Measurements from ENCODE around the gene ZNF492. TPM values are rescaled to one million over a fixed set of nuclear protein-coding genes. Genes with fewer than 3 reads are reported as not detected.

ZNF492 gene
- total RNA-seq, 2 experiments from 2014 or later, result not detected

DNA sequence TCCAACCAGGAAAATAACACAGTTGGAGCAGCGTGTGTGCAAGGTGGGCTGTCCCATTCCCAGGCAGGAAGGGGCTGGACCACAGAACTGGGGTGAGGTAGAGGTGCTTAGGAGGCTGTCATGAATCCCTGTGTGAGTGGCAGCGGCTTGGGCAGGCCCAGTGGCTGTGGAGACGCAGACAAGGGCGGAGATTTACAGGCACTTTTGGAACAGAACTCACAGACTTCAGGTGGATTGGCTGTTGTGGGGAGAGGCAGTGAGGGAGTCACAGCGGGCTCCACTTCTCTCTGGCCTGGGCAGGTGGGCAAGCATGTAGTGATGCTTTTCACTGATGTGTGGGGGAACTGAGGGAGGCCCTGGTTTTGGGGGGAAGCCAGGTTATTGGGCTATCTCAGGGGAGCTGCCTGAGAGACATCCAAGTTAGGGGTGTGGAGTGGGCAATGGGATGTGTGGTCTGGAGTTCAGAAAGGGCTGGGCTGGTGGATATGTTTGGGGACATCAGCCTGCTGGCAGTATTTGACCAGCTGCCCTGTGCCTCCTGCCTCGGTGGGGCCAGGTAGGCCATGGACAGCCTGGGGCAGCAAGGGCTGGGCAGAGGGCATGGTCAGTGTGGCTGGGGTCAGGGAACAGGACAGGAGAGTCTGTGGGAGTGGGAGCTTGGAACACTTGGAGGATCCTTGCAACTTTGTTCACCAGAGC is 27.0 kb upstream of the ZNF492 start:
- ChIA-PET POLR2A (no interaction called here), CTCF (ENCODE audit: unreplicated experiment) (no interaction called here)
- no peak overlapping the region for H3K4me3 ChIP-seq (ENCODE audit: low read depth, low read length, poor library complexity, severe bottlenecking)
- H3K4me1 ChIP-seq (ENCODE audit: insufficient read depth, low read length, poor library complexity, severe bottlenecking), result no peaks in the 10 kb centered on the region
- no TSS peak for BruUV-seq (replicated peaks)
- DNase-seq (ENCODE audit: low spot score), result no peak
- no peak for TF ChIP-seq EZH2phosphoT487 (IDR thresholded peaks at IDR 0.05; ENCODE audit: borderline replicate concordance, low read depth, low read length)
- TF ChIP-seq, protein P1, sequence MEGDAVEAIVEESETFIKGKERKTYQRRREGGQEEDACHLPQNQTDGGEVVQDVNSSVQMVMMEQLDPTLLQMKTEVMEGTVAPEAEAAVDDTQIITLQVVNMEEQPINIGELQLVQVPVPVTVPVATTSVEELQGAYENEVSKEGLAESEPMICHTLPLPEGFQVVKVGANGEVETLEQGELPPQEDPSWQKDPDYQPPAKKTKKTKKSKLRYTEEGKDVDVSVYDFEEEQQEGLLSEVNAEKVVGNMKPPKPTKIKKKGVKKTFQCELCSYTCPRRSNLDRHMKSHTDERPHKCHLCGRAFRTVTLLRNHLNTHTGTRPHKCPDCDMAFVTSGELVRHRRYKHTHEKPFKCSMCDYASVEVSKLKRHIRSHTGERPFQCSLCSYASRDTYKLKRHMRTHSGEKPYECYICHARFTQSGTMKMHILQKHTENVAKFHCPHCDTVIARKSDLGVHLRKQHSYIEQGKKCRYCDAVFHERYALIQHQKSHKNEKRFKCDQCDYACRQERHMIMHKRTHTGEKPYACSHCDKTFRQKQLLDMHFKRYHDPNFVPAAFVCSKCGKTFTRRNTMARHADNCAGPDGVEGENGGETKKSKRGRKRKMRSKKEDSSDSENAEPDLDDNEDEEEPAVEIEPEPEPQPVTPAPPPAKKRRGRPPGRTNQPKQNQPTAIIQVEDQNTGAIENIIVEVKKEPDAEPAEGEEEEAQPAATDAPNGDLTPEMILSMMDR (conservative IDR thresholded peaks at IDR 0.05; ENCODE audit: low read length), result no peak
- no peaks in the 10 kb centered on the region for H3K9me2 ChIP-seq (ENCODE audit: insufficient read depth, low read length)
- H3K27ac ChIP-seq (ENCODE audit: low read depth, low read length, poor library complexity, severe bottlenecking), result no peak overlapping the region
- no peaks in the 10 kb centered on the region for H3K9me3 ChIP-seq (ENCODE audit: low read length)
- no peak overlapping the region for H2AFZ ChIP-seq (ENCODE audit: low read length)
- intact Hi-C loops (cut with micrococcal nuclease; ENCODE audit: unreplicated experiment), result no loop called here
- H4K20me1 ChIP-seq (ENCODE audit: insufficient read depth, low read length), result no peaks in the 10 kb centered on the region
- H3K79me2 ChIP-seq (ENCODE audit: insufficient read depth, low read depth, low read length), result no peaks in the 10 kb centered on the region
- H3K4me2 ChIP-seq (ENCODE audit: low read length), result no peak overlapping the region
- H3K36me3 ChIP-seq (ENCODE audit: insufficient read depth, low read length), result no peaks in the 10 kb centered on the region

DNA sequence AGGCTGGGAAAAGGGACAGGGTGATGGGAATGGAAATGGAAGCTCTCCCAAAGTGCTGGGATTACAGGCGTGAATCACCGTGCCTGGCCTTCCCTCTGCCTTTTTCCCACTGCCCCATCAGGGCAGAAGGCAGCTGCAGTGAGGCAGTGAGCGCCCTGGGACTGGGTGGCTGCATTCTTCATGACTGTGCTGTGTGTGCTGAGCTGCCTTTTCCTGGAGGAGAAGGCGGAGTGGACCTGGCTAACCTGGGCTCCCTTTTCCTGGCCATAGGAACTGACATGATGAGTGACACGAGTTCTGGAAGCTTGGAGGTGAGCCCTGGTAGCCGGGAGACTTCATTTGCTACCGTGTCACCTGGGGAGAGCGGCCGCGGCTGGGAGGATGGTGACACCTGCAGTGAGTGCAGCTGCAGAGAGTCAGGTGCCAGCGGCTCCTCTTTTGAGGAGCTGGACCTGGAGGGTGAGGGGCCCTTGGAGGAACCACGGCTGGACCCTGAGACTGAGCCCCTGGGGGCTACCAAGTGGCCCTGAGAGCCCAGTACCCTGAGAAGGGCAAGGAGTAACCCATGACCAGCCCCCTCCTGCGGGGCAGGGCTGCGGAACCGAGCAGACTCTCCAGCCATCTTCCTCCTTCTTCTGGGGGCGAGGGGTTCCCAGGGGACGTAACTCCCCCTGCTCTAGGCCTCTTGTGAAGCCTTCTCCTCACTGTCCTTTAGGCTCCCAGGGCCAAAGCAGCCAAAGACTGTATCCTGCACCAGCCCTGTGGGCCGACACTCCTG is 26.3 kb upstream of the ZNF492 start:
- Histone ChIP-seq H3K4me1 (ENCODE audit: insufficient read depth, low read length, poor library complexity, severe bottlenecking) (no peaks in the 10 kb centered on the region), H2AFZ (ENCODE audit: low read length) (no peak overlapping the region), H4K20me1 (ENCODE audit: insufficient read depth, low read length) (no peaks in the 10 kb centered on the region), H3K79me2 (ENCODE audit: insufficient read depth, low read depth, low read length) (no peaks in the 10 kb centered on the region), H3K4me3 (ENCODE audit: low read depth, low read length, poor library complexity, severe bottlenecking) (no peak overlapping the region), H3K36me3 (ENCODE audit: insufficient read depth, low read length) (no peaks in the 10 kb centered on the region), H3K9me3 (ENCODE audit: low read length) (no peaks in the 10 kb centered on the region), H3K27ac (ENCODE audit: low read depth, low read length, poor library complexity, severe bottlenecking) (no peak overlapping the region), H3K9me2 (ENCODE audit: insufficient read depth, low read length) (no peaks in the 10 kb centered on the region), H3K4me2 (ENCODE audit: low read length) (no peak overlapping the region)
- intact Hi-C loops (cut with micrococcal nuclease; ENCODE audit: unreplicated experiment), result no loop called here
- TF ChIP-seq, protein P1 (conservative IDR thresholded peaks at IDR 0.05; ENCODE audit: low read length), result no peak
- no peak for TF ChIP-seq EZH2phosphoT487 (IDR thresholded peaks at IDR 0.05; ENCODE audit: borderline replicate concordance, low read depth, low read length)
- POLR2A ChIA-PET, result no interaction called here
- CTCF ChIA-PET (ENCODE audit: unreplicated experiment), result no interaction called here
- BruUV-seq (replicated peaks), result no TSS peak
- no peak for DNase-seq (ENCODE audit: low spot score)

GRCh38 chr19:22608441-22608840 is 25.7 kb upstream of the ZNF492 start:
- no peaks in the 10 kb centered on the region for H3K9me3 ChIP-seq (ENCODE audit: low read length)
- H3K27ac ChIP-seq (ENCODE audit: low read depth, low read length, poor library complexity, severe bottlenecking), result no peak overlapping the region
- H3K4me3 ChIP-seq (ENCODE audit: low read depth, low read length, poor library complexity, severe bottlenecking), result no peak overlapping the region
- no peaks in the 10 kb centered on the region for H3K79me2 ChIP-seq (ENCODE audit: insufficient read depth, low read depth, low read length)
- no peaks in the 10 kb centered on the region for H4K20me1 ChIP-seq (ENCODE audit: insufficient read depth, low read length)
- H3K4me1 ChIP-seq (ENCODE audit: insufficient read depth, low read length, poor library complexity, severe bottlenecking), result no peaks in the 10 kb centered on the region
- no peaks in the 10 kb centered on the region for H3K9me2 ChIP-seq (ENCODE audit: insufficient read depth, low read length)
- DNase-seq (ENCODE audit: low spot score), result no peak
- ChIA-PET CTCF (ENCODE audit: unreplicated experiment) (no interaction called here), POLR2A (no interaction called here)
- no peak overlapping the region for H2AFZ ChIP-seq (ENCODE audit: low read length)
- H3K4me2 ChIP-seq (ENCODE audit: low read length), result no peak overlapping the region
- TF ChIP-seq, protein P1 (conservative IDR thresholded peaks at IDR 0.05; ENCODE audit: low read length), result no peak
- TF ChIP-seq EZH2phosphoT487 (IDR thresholded peaks at IDR 0.05; ENCODE audit: borderline replicate concordance, low read depth, low read length), result no peak
- BruUV-seq (replicated peaks), result no TSS peak
- H3K36me3 ChIP-seq (ENCODE audit: insufficient read depth, low read length), result no peaks in the 10 kb centered on the region
- intact Hi-C loops (cut with micrococcal nuclease; ENCODE audit: unreplicated experiment), result no loop called here
